Panc1 (cell line): Measurements from ENCODE around the gene WDR59.

Experiments used
- POLR2AphosphoS5 ChIP-seq: IDR thresholded peaks from 2 replicates; pipeline ENCODE4 v1.6.1; 2012; ENCODE audit warnings: mild to moderate bottlenecking, low read depth, low read length, moderate library complexity
- TCF7L2 ChIP-seq: IDR thresholded peaks from 2 replicates; pipeline ENCODE4 v1.6.1; 2011; ENCODE audit warnings: mild to moderate bottlenecking, low read depth, low read length, inconsistent platforms
- TF ChIP-seq, protein P1 (sequence below): fragments of 450-650 bp; IDR thresholded peaks from 2 replicates; pipeline ENCODE4 v1.5.1; 2017; ENCODE audit warnings: mild to moderate bottlenecking
- TF ChIP-seq, protein P2 (sequence below), 2 experiments: IDR thresholded peaks; 2 replicates each; pipeline ENCODE4 v1.6.1; 2011 to 2012; ENCODE audit warnings: low read depth in 2 of 2, control low read depth in 1 of 2, low read length in 1 of 2, mild to moderate bottlenecking in 1 of 2, moderate library complexity in 1 of 2; ENCODE audit not compliant: insufficient read depth in 1 of 2

DNA sequence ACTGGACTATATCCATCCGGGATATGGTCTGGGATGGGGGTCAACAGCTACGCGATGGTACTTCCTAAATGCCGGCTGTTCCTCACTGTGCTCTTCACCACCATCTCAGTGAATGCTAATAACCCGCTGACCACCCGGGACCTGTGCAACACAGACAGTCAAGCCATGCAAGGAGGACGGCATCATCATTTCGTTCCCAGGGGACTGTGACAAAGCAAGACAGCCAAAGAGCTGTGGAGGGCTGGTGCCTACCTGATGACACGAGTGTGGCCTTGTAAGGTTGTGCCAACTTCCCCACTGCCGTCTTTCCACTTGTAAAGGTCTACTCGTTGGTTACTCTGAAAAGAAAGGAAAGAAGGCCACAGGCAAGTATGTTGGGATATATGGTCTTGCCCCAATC lies 33.7 kb downstream of the WDR59 start:
- TF ChIP-seq, protein P1, sequence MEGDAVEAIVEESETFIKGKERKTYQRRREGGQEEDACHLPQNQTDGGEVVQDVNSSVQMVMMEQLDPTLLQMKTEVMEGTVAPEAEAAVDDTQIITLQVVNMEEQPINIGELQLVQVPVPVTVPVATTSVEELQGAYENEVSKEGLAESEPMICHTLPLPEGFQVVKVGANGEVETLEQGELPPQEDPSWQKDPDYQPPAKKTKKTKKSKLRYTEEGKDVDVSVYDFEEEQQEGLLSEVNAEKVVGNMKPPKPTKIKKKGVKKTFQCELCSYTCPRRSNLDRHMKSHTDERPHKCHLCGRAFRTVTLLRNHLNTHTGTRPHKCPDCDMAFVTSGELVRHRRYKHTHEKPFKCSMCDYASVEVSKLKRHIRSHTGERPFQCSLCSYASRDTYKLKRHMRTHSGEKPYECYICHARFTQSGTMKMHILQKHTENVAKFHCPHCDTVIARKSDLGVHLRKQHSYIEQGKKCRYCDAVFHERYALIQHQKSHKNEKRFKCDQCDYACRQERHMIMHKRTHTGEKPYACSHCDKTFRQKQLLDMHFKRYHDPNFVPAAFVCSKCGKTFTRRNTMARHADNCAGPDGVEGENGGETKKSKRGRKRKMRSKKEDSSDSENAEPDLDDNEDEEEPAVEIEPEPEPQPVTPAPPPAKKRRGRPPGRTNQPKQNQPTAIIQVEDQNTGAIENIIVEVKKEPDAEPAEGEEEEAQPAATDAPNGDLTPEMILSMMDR: no peak
- no peak for TF ChIP-seq POLR2AphosphoS5
- TF ChIP-seq, protein P2, sequence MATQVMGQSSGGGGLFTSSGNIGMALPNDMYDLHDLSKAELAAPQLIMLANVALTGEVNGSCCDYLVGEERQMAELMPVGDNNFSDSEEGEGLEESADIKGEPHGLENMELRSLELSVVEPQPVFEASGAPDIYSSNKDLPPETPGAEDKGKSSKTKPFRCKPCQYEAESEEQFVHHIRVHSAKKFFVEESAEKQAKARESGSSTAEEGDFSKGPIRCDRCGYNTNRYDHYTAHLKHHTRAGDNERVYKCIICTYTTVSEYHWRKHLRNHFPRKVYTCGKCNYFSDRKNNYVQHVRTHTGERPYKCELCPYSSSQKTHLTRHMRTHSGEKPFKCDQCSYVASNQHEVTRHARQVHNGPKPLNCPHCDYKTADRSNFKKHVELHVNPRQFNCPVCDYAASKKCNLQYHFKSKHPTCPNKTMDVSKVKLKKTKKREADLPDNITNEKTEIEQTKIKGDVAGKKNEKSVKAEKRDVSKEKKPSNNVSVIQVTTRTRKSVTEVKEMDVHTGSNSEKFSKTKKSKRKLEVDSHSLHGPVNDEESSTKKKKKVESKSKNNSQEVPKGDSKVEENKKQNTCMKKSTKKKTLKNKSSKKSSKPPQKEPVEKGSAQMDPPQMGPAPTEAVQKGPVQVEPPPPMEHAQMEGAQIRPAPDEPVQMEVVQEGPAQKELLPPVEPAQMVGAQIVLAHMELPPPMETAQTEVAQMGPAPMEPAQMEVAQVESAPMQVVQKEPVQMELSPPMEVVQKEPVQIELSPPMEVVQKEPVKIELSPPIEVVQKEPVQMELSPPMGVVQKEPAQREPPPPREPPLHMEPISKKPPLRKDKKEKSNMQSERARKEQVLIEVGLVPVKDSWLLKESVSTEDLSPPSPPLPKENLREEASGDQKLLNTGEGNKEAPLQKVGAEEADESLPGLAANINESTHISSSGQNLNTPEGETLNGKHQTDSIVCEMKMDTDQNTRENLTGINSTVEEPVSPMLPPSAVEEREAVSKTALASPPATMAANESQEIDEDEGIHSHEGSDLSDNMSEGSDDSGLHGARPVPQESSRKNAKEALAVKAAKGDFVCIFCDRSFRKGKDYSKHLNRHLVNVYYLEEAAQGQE (IDR thresholded peaks at IDR 0.05; ENCODE audit: insufficient read depth in 1 of 2, low read depth in 2 of 2, low read length in 1 of 2): no peak
- TF ChIP-seq TCF7L2: no peak
